ENCODE results near the gene SEZ6.

SEZ6 gene

GRCh38 chr17:29004081-29004692, 1.6 kb downstream of the SEZ6 start:
- no peak overlapping the region for H3K27ac ChIP-seq
- DNase-seq (ENCODE audit: low read depth, low spot score), result no peak

GRCh38 chr17:29003289-29003688, 2.5 kb downstream of the SEZ6 start:
- no peak for DNase-seq (ENCODE audit: low read depth, low spot score)
- H3K27ac ChIP-seq, result no peak overlapping the region

DNA sequence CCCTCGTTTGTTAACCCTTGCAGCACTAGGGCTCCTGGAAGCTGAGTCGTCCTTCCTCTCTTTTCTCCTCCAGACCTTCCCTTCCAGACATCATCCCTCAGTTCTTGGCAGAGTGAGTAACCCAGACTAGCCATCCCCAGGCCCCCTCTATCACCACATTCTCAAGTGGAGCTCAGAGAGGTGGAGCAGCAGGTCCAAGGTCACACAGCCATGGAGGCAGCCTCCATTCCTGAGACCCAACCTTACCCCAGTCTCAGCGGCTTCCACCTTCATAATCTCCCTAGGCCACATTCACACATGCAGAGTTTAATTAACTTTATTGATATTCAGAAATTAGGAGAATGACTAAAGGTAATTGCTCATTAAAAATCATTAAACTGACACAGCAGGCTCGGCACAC, 3.0 kb downstream of the SEZ6 start:
- H3K27ac ChIP-seq, result no peak overlapping the region
- DNase-seq (ENCODE audit: low read depth, low spot score), result no peak

DNA sequence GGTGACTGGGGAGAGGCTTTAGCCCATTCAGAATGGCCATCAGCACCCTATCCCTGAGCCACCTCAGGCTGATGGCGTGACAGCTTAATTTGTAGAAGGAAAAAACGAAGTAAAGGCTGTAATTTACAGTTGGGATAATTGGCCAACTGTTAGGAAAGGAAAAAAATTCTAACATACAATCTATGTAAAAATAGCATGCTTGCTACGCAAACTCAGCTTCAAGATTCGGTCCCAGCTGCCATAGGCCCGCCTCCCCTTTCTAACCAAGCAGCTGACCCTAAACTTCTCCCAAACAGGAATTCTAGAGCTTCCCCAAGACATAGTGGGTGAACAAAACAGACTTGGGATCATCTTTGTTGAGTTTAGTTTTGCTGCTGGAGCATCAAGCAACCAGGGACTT, 4.9 kb downstream of the SEZ6 start:
- H3K27ac ChIP-seq, result no peak overlapping the region
- no peak for DNase-seq (ENCODE audit: low read depth, low spot score)

GRCh38 chr17:28999206-28999605, 6.6 kb downstream of the SEZ6 start:
- H3K27ac ChIP-seq, result no peak overlapping the region
- no peak for DNase-seq (ENCODE audit: low read depth, low spot score)

DNA sequence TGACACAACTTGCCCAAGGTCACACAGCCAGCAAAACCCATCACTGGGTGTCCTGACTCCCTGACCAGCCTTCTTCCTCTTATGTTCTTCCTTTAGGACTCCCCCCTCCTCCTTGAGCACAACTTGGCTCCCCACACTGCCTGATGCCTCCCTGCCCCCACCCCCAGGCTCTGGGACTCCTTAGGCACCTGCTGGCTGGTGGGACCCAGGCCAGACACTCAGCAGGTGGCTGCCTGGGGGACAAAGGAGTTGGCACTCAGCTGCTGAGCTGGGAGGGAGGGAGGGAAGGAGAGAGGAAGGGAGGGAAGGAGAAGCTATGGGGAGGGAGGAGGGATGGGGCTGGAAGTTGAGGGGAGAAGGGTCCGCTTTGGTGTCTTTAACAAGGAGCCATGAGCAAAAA, 8.0 kb downstream of the SEZ6 start:
- H3K27ac ChIP-seq, result no peak overlapping the region
- DNase-seq (ENCODE audit: low read depth, low spot score), result no peak

DNA sequence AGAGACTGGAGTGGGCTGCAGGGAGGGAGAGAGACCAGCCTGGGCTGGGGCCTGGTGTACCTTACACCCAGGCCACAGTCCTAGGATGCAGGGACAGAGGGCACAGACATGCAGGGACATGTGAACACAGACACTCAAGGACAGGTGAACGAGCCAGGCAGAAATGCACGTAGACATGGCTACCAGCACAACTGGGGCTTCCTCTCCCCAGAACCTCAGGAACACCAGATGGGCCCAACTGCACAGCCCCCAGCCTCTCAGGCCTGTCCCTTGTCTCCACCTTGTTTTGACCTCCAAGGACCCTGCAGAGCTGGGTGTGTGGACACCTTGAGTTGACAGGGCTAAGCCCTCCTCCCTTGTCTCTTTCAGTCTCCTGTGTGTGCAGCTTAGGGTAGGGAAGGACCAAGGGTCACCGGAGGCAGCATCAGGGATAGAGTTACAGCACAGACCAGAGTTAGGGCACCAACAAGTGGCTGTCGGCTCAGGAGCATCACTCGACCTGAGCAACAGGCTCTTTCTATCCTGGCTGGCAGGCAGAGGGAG, 9.2 kb downstream of the SEZ6 start:
- H3K27ac ChIP-seq, result no peak overlapping the region
- DNase-seq (ENCODE audit: low read depth, low spot score), result no peak

DNA sequence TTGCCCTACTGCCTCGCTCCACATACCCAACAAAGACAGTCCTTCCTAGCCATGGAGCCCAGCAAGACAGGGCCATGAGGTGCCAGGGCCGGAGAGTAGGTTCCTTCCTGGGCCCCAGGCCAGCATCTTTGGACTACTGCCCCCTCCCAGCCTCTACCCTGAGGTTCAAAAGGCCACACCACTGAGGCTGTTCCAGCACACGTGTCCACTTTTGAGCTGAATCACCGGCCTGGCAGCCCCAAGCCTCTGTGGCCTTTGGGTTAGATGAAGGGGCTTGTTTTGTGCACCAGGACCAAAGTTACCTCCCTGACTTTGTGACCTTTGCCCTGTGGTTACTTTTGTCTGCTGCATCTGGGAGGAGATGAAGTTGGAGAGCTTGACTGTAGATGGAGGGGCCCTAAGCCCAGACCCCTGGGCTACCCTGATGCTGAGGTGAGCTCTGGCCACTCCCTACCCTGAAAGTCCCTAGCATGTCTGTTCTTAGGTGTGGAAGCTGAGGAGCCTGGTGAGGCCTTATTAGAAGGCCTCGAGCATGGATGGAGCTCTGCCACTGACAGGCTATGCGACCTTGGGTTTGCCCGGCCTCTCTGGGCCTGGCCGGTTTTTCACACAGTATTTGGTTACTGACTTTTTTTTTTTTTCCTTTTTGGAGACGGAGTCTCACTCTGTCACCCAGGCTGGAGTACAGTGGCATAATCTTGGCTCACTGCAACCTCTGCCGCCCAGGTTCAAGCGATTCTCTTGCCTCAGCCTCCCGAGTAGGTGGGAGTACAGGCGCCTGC, 12.0 kb downstream of the SEZ6 start:
- no peak for DNase-seq (ENCODE audit: low read depth, low spot score)
- H3K27ac ChIP-seq, result no peak overlapping the region

- H3K27ac ChIP-seq, result no peak overlapping the region
- DNase-seq (ENCODE audit: low read depth, low spot score), result no peak
These were observed 12.9 kb downstream of the SEZ6 start for GRCh38 chr17:28992625-28993600.

DNA sequence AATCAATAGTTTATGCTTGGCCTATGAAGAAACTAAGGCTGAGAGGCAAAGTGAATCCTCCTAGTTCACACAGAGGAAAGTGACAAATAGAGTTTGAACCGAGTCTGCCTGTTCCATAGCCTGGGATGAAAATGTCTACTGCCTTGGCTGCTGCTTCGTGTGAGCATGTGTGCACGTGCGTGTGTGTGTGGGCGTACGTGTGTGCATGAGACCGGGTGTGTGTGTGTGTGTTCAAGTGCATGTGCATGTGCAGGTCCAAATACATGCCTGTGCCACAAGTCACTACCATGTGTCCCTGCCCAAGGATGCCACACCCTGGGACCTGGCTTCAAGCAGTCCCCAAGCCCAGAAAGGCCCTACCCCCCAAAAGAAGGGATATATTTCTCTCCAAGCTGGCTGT, 13.6 kb downstream of the SEZ6 start:
- no peak for DNase-seq (ENCODE audit: low read depth, low spot score)
- H3K27ac ChIP-seq, result no peak overlapping the region

DNA sequence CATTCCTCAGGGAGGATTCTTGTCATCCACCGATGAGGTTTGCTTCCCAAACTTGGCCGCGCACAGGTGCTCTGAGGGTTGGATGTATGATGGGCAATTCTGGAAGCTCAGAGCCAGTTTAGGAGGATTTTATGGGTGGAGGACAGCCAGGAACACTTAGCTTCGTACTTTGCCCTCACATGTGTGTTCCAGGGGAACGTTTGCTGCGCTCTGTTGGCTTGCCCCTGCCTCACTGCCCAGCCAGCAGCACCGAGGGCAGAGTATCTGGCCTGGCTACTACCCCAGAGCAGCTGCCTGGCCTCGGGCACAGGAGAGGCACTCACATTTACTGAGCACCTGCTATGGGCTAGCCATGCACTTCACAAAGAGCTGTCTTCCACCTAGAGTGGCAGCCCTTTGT, 14.1 kb downstream of the SEZ6 start:
- no peak for DNase-seq (ENCODE audit: low read depth, low spot score)
- no peak overlapping the region for H3K27ac ChIP-seq

DNA sequence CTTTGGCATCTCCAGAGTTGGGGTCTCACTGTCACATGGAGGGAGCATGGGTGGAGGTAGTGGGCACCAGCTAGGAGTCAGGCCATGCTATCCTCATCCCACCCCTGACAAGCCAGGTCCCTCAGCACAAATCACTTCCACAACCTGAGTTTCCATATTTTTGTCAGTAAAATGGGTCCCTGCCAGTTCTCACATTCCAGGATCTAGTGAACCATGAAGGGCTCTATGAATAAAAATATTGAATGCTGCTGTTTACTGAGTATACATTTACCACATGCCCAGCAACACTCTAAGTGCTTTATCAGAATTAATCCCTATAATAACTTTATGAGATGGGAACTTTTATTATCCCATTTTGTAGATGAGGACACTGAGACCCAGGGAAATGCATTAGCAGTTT, 16.8 kb downstream of the SEZ6 start:
- H3K27ac ChIP-seq, result no peak overlapping the region
- DNase-seq (ENCODE audit: low read depth, low spot score), result no peak

GRCh38 chr17:28988475-28988874, 17.4 kb downstream of the SEZ6 start:
- DNase-seq (ENCODE audit: low read depth, low spot score), result no peak
- no peak overlapping the region for H3K27ac ChIP-seq

- DNase-seq (ENCODE audit: low read depth, low spot score), result no peak
- no peak overlapping the region for H3K27ac ChIP-seq
These were observed 18.8 kb downstream of the SEZ6 start for GRCh38 chr17:28986714-28987655.

- no peak for DNase-seq (ENCODE audit: low read depth, low spot score)
- no peak overlapping the region for H3K27ac ChIP-seq
These were observed 19.7 kb downstream of the SEZ6 start for GRCh38 chr17:28985950-28986713.

GRCh38 chr17:28983286-28984230, 22.3 kb downstream of the SEZ6 start:
- H3K27ac ChIP-seq, result no peak overlapping the region

GRCh38 chr17:28982131-28982793, 23.6 kb downstream of the SEZ6 start:
- no peak for DNase-seq (ENCODE audit: low read depth, low spot score)
- H3K27ac ChIP-seq, result no peak overlapping the region

More at GRCh38 chr17:28983286-28984230, 22.3 kb downstream of the SEZ6 start:
- DNase-seq (ENCODE audit: low read depth, low spot score), result no peak
